K562 (cell line): ENCODE data around the gene RPTOR. TPM values are rescaled to one million over a fixed set of nuclear protein-coding genes. Genes with fewer than 3 reads are reported as not detected.

Source experiments
- ARID1B ChIP-seq: fragments of 450-650 bp; IDR thresholded peaks from 2 replicates; pipeline ENCODE4 v1.6.1; 2016; ENCODE audit warnings: antibody characterized with exemption, mild to moderate bottlenecking, inconsistent platforms
- ARID2 ChIP-seq: fragments of 450-650 bp; IDR thresholded peaks from 2 replicates; pipeline ENCODE4 v1.6.1; 2017; ENCODE audit warnings: antibody characterized with exemption, mild to moderate bottlenecking
- BRD9 ChIP-seq: fragments of 450-650 bp; IDR thresholded peaks from 2 replicates; pipeline ENCODE4 v1.6.1; 2018; ENCODE audit warnings: low read depth; ENCODE audit not compliant: partially characterized antibody
- CEBPB ChIP-seq: fragments of 450-650 bp; IDR thresholded peaks from 2 replicates; pipeline ENCODE4 v1.6.1; 2016; ENCODE audit warnings: missing genetic modification characterization, missing compliant biosample characterization
- EGR1 ChIP-seq: fragments of 450-650 bp; conservative IDR thresholded peaks from 2 replicates; pipeline ENCODE4 v1.6.1; 2017; ENCODE audit warnings: mild to moderate bottlenecking
- FOXM1 ChIP-seq, 2 experiments: fragments of 450-650 bp in 1 of 2; sonication (generic) in 1 of 2; formaldehyde crosslinking in 1 of 2; IDR thresholded peaks; 2 replicates each; pipeline versions ENCODE4 v1.6.1 to v1.9.0; 2017 to 2022; ENCODE audit warnings: low read depth in 2 of 2, mild to moderate bottlenecking in 2 of 2, missing genetic modification reagents in 1 of 2, moderate library complexity in 1 of 2
- MBD2 ChIP-seq: sonication (generic); IDR thresholded peaks from 2 replicates; pipeline ENCODE4 v1.6.1; 2016; ENCODE audit warnings: low read depth, borderline replicate concordance
- MCM3 ChIP-seq: fragments of 450-650 bp; IDR thresholded peaks from 2 replicates; pipeline ENCODE4 v1.6.1; 2016
- NFRKB ChIP-seq: fragments of 450-650 bp; IDR thresholded peaks from 2 replicates; pipeline ENCODE4 v1.6.1; 2016; ENCODE audit warnings: low read depth
- TBP ChIP-seq: optimal IDR thresholded peaks from 2 replicates; pipeline ENCODE3; 2011; ENCODE audit warnings: low read depth, low read length, improper control_type of control experiment
- TRIM24 ChIP-seq, 2 experiments: fragments of 450-650 bp; IDR thresholded peaks; 2 replicates each; pipeline ENCODE4 v1.6.1; 2016
- TRIM28 ChIP-seq: fragments of 450-650 bp; IDR thresholded peaks from 2 replicates; pipeline ENCODE4 v1.6.1; 2017
- ZBTB2 ChIP-seq: fragments of 450-650 bp; IDR thresholded peaks from 2 replicates; pipeline ENCODE4 v1.6.1; 2016; ENCODE audit warnings: antibody characterized with exemption
- ZNF444 ChIP-seq: fragments of 250-450 bp; sonication (Bioruptor Pico); IDR thresholded peaks from 2 replicates; pipeline ENCODE4 v1.4.0; 2020; ENCODE audit warnings: mild to moderate bottlenecking, moderate library complexity
- ZNF740 ChIP-seq, 3 experiments: fragments of 200-800 bp in 1 of 3; sonication (Bioruptor generic) in 1 of 3; sonication (generic) in 1 of 3; formaldehyde crosslinking in 1 of 3; IDR thresholded peaks; 2 replicates each; pipeline versions ENCODE4 v1.6.1 to v1.8.0; 2016 to 2022; ENCODE audit warnings: mild to moderate bottlenecking in 2 of 3, missing compliant biosample characterization in 2 of 3, missing genetic modification characterization in 2 of 3, missing genetic modification reagents in 1 of 3
- polyA plus RNA-seq, 8 experiments: library from polyadenylated mRNA; depleted of rRNA in 4 of 8; stranded (reverse) in 5 of 8; unstranded in 3 of 8; fragments of >200 nt; fragmentation: Nextera tagmentation in 2 of 8; fragmentation: Illumina TruSeq in 1 of 8; extraction: Ambion mirVana in 2 of 8; extraction: Trizol in 1 of 8; gene quantifications; 2 replicates each; pipeline versions ENCODE4 v1.2.1 to v1.2.3, GENCODE V29; 2011 to 2014; ENCODE audit warnings: inconsistent platforms in 1 of 8, missing spikeins in 1 of 8
- total RNA-seq, 7 experiments: library from RNA; depleted of rRNA in 6 of 7; stranded (reverse); fragments of >200 nt in 6 of 7; fragmentation: Illumina TruSeq in 2 of 7; extraction: Trizol in 2 of 7; gene quantifications; 2 replicates each; pipeline versions ENCODE4 v1.2.1 to v1.2.3, GENCODE V29; 2011 to 2021; ENCODE audit warnings: low replicate concordance in 1 of 7

RPTOR gene
- total and polyA plus RNA-seq, 9 of the 15 experiments (the other 6 are each of a cell fraction or from before 2014, with no cell fraction given) = 0.24 to 54.1 (median 10.2) TPM

- TF ChIP-seq CEBPB (peak; percentile 84), TRIM24 (IDR thresholded peaks at IDR 0.05) (0 out of 4 replicates have a peak, but pooled peaks of 1 of the 2 experiments have one; percentile 29), MCM3 (no peak), ZBTB2 (peak; percentile 52; the same call in 1 of the 2 replicates), TBP (peak; percentile 37), EGR1 (0 out of 2 replicates have a peak, but pooled peaks have one; percentile 18), NFRKB (peak; percentile 20; the same call in 1 of the 2 replicates), FOXM1 (IDR thresholded peaks at IDR 0.05; ENCODE audit: low read depth) (0 out of 2 replicates have a peak, but pooled peaks have one; percentile 32), FOXM1 (CRISPR knock-in tag; IDR thresholded peaks at IDR 0.05; ENCODE audit: low read depth) (no peak), TRIM28 (0 out of 2 replicates have a peak, but pooled peaks have one; percentile 14), MBD2 (no peak), ZNF740 (CRISPR knock-in tag; IDR thresholded peaks at IDR 0.05) (no peak), ZNF740 (tag; IDR thresholded peaks at IDR 0.05) (peak in 1 of 2 experiments; percentile 59; a peak in 1 of 4 replicates), ZNF444 (peak; percentile 54; the same call in 1 of the 2 replicates), ARID2 (0 out of 2 replicates have a peak, but pooled peaks have one; percentile 14), BRD9 (peak; percentile 24), ARID1B (0 out of 2 replicates have a peak, but pooled peaks have one; percentile 19)
Observed at GRCh38 chr17:80545499-80545826, 825 bp downstream of the RPTOR start (continued).
